ENCODE data around the gene ZCCHC14.
"Not testable (repeated sequence)": the region's sequence is repeated elsewhere in the genome, so short reads cannot be mapped to it uniquely, and the experiment has no call there.

The ZCCHC14 gene

DNA sequence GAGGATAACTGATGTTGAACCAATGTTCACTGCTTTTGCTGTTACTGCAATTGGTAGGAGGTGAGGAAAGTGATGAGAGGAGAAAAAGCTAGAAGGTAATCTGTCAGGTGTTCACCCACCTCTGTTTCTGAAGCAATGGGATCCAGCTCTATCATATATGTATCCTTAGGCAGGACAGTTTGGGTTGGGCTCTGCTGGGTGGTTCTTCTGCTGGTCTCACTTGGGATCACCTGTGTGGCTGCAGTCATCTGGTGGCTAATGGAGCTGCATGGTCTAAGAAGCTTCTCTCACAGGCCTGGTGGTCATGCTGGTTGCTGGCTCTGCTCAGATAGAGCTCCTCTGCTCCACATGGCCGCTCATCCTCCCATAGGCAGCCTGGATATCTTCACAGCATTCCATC lies 40.2 kb upstream of the ZCCHC14 start:
- peaks cover 54% of the 10 kb centered on the region for H3K27me3 Mint-ChIP-seq
- peaks cover 34% of the 10 kb centered on the region for H3K9me3 Mint-ChIP-seq

DNA sequence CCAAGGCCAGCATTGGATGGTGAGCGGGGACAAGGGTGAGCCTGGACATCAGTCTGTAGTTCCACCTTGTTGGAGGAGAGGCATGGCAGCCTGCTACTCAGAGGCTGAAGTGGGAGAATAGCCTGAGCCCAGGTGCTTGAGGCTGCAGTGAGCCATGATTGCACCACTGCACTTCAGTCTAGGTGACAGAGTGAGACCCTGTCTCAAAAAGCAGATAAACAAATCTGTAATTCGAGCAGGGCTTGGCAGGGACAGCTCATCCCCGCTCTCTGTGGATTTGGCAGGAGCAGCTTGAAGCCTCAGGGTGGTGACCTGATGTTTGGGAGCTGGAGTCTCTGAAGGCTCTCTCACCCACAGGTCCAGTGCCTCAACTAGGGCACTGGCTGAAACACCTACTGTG lies 38.6 kb upstream of the ZCCHC14 start:
- Mint-ChIP-seq H3K27ac (no peak overlapping the region), H3K36me3 (ENCODE audit: low read depth) (no peaks in the 10 kb centered on the region), H3K9me3 (peaks cover 34% of the 10 kb centered on the region), H3K4me3 (no peak overlapping the region), H3K27me3 (peaks cover 56% of the 10 kb centered on the region), H3K4me1 (ENCODE audit: low read depth) (no peaks in the 10 kb centered on the region)
- no peak for DNase-seq

More for the DNA sequence above, 40.2 kb upstream of the ZCCHC14 start:
- H3K27ac Mint-ChIP-seq = no peak overlapping the region
- H3K36me3 Mint-ChIP-seq (ENCODE audit: low read depth) = no peaks in the 10 kb centered on the region
- no peak for DNase-seq
- H3K4me3 Mint-ChIP-seq = no peak overlapping the region
- H3K4me1 Mint-ChIP-seq (ENCODE audit: low read depth) = peaks cover 1% of the 10 kb centered on the region

DNA sequence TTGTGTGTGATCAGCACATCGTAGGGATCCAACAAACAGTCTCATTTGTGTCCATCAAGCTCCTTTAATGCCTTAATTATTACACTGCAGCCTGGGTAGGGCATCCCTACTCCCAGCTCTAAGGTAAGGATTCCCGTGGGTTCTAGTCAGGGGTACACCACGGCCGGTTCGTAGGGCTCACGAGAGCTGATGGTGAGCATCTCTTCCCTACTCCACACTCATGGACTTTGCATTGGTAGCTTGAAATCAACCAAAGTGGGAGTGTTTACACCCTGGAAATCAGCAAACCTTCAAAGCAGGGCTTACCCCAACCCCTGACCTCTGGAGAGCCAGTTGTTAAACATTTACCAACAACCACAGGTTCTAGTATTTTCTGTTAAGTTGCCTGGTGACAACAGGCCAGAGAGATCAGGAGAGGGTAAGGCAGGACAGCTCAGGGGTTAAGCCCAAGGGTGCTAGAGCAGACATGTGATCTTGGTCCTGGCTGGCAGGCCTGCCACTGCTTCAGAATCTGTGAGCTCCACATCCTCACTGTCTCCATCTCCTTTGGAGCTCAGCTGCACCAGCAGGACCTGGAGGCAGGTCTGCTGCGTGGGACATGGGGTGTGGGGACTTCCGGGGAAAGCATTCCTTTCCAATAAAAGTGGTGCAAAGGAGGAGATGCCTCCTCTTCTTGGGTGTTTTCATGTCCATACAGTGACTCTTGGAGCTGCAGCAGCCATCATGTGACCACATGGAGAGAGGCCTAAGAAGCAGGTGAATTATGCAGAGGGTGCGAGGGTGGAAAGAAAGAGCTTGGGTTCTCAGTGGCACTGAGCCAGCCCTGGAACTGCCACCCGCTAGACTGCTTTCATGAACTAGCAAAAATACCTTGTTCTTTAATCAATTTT lies 36.1 kb upstream of the ZCCHC14 start:
- Mint-ChIP-seq H3K27me3 (peaks cover 47% of the 10 kb centered on the region), H3K4me3 (no peak overlapping the region), H3K4me1 (ENCODE audit: low read depth) (no peaks in the 10 kb centered on the region), H3K36me3 (ENCODE audit: low read depth) (no peaks in the 10 kb centered on the region), H3K27ac (no peak overlapping the region), H3K9me3 (peaks cover 32% of the 10 kb centered on the region)
- no peak for DNase-seq

DNA sequence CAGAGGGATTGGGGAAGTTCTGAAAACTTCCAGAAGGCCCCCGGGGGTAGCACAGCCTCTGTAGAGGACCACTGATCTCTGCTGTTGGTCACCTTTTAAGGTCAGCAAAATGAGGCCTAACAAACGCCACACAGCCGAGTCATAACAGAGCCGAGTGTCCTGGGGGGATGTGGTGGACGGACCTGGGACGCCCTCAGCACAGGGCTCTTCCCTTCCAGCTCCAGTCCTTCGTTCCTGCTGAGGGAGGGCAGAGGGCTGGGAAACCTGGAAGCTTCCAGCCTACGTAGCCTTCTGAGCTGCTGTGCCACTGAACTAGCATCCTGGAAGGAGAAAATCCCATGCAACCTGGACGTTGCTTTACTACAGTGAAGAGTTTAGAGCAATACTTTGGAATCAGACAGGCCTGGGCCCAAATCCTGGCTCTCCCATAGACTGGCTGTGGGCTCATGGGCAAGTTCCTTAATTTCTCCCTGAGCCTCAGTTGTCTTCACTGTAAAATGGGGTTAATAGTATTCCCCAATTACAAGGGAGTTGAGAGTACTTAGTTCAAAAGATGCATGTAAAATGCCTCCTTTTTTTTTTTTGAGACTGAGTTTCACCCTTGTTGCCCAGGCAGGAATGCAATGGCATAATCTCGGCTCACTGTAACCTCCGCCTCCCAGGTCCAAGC lies 34.4 kb upstream of the ZCCHC14 start:
- peaks cover 43% of the 10 kb centered on the region for H3K27me3 Mint-ChIP-seq
- no peaks in the 10 kb centered on the region for H3K4me1 Mint-ChIP-seq (ENCODE audit: low read depth)
- H3K27ac Mint-ChIP-seq = no peak overlapping the region
- H3K9me3 Mint-ChIP-seq = peaks cover 19% of the 10 kb centered on the region
- H3K4me3 Mint-ChIP-seq = no peak overlapping the region
- no peaks in the 10 kb centered on the region for H3K36me3 Mint-ChIP-seq (ENCODE audit: low read depth)
- no peak for DNase-seq

DNA sequence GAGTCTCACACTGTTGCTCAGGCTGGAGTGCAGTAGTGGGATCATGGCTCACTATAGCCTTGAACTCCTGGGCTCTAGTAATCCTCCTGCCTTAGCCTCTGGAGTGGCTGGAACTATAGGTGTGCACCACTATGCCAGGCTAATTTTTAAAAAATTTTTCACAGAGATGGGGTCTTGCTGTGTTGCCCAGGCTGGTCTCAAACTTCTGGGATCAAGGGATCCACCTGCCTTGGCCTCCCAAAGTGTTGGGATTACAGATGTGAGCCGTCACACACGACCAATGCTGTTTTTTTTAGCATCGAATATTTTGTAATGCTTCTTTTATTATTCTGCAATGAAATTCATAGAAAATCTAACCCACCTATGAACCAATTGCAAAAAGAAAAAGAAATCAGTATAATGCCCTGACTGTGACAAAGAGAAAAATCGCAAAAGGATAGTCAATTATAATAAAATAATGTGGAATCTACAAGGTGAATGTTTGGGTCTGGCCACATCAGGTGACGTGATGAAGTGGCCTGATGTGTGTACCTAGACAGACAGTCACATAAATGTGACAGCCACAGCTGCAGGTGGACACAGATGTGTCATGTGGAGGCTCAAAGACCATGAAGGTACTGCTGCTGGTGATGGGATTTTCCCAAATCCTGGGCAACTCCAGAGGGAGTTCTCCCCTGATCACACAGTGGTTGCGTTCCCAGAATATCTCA lies 33.6 kb upstream of the ZCCHC14 start:
- no peak overlapping the region for H3K4me3 Mint-ChIP-seq

DNA sequence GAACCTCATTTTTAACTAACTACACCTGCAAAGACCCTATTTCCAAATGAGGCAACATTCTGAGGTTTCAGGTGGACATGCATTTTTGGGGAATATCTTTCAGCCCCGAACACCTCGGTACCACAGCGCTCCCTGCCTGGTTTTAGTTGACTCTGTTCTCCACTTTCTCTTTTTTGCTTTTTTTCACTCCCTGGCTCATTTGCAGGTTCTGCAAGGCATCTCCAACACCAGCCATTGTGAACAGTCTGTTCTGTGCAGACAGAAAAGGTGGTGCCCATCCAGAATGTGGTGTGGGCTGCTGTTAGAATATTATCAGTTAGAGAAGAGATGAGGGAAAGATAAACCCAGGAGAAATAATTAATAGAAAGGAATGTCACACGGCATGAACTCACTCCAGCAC lies 32.5 kb upstream of the ZCCHC14 start:
- H3K9me3 Mint-ChIP-seq = peaks cover 11% of the 10 kb centered on the region
- H3K27me3 Mint-ChIP-seq = peaks cover 33% of the 10 kb centered on the region
- no peak for DNase-seq
- H3K36me3 Mint-ChIP-seq (ENCODE audit: low read depth) = no peaks in the 10 kb centered on the region
- H3K27ac Mint-ChIP-seq = no peak overlapping the region
- H3K4me3 Mint-ChIP-seq = no peak overlapping the region
- no peaks in the 10 kb centered on the region for H3K4me1 Mint-ChIP-seq (ENCODE audit: low read depth)

More for the DNA sequence above, 33.6 kb upstream of the ZCCHC14 start:
- H3K9me3 Mint-ChIP-seq = peaks cover 14% of the 10 kb centered on the region
- H3K4me1 Mint-ChIP-seq (ENCODE audit: low read depth) = no peaks in the 10 kb centered on the region
- no peaks in the 10 kb centered on the region for H3K36me3 Mint-ChIP-seq (ENCODE audit: low read depth)
- peaks cover 38% of the 10 kb centered on the region for H3K27me3 Mint-ChIP-seq
- H3K27ac Mint-ChIP-seq = no peak overlapping the region
- no peak for DNase-seq

DNA sequence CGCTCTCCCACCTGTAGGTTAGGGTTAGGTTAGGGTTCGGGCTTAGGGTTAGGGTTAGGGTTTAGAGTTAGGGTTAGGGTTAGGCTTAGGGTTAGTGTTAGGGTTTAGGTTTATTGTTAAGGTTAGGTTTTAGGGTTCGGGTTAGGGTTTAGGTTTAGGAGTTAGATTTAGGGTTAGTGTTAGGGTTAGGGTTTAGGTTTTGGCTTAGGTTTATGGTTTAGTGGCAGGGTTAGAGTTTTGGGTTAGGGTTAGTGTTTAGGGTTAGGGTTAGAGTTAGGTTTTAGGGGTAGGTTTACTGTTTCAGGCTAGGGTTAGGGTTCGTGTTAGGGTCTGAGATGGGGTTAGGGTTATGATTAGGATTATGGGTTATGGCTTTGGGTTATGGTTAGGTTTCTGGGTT lies 31.6 kb upstream of the ZCCHC14 start:
- no peak for DNase-seq
- peaks cover 26% of the 10 kb centered on the region for H3K27me3 Mint-ChIP-seq
- no peak overlapping the region for H3K27ac Mint-ChIP-seq
- H3K4me1 Mint-ChIP-seq (ENCODE audit: low read depth) = no peaks in the 10 kb centered on the region
- peaks cover 4% of the 10 kb centered on the region for H3K9me3 Mint-ChIP-seq
- no peaks in the 10 kb centered on the region for H3K36me3 Mint-ChIP-seq (ENCODE audit: low read depth)
- H3K4me3 Mint-ChIP-seq = no peak overlapping the region

DNA sequence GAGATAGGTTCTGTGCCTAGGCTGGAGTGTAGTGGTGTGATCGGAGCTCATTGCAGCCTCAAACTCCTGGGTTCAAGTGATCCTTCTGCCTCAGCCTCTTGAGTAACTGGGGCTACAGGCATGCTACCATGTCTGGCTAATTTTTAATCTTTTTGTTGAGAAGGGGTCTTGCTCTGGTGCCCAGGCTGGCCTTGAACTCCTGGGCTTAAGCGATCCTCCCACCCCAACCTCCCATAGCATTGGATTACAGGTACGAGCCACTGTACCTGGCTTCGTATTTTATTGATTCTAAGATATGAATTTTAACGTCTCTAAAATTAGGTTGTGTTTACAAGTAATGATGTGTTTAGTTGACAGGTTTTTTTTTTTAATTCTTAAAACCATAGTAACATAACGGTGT lies 30.8 kb upstream of the ZCCHC14 start:
- not testable (repeated sequence) for H3K27ac Mint-ChIP-seq; H3K4me1 Mint-ChIP-seq (ENCODE audit: low read depth); H3K4me3 Mint-ChIP-seq; H3K36me3 Mint-ChIP-seq (ENCODE audit: low read depth); H3K9me3 Mint-ChIP-seq; DNase-seq
- peaks cover 27% of the 10 kb centered on the region for H3K27me3 Mint-ChIP-seq

DNA sequence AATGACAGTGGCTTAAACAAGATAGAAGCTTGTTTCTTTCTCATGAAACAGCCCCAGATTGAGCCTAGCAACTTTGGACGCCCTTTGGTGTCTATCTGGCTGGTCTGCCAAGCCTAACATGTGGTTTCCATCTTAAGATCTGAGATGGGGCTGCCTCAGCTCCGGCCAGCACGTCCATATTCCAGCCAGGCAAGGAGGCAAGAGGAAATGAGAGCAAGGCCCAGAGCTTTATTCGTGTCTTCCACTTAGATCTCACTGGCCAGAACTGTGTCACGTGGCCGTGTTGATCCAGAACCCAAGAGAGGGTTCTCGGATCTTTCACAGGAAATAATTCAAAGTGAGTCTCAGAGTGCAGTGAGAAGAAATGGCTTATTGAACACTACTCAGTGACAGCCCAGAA lies 28.9 kb upstream of the ZCCHC14 start:
- H3K27ac Mint-ChIP-seq; H3K4me1 Mint-ChIP-seq (ENCODE audit: low read depth); H3K36me3 Mint-ChIP-seq (ENCODE audit: low read depth); DNase-seq; H3K4me3 Mint-ChIP-seq; H3K9me3 Mint-ChIP-seq: not testable (repeated sequence)
- H3K27me3 Mint-ChIP-seq = peaks cover 15% of the 10 kb centered on the region

DNA sequence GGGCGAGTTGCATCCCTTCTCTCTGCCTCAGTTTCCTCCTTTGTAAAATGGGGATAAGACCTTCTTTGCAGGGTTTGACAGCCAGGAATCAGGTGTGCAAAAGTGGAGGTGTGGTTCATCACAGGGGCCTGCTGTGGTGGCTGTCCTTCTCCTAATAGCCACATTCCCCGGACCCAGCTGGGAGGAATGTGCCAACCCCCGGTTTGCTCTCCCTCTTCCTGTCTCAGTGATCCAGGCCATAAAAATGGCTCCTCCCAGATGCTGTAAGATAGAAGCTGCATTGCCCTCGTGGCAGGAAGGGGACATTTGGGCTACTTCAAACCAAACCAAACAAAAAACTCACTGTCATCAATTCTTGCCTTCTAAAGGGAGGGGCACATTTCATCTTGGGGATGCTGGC lies 26.3 kb upstream of the ZCCHC14 start:
- H3K4me1 Mint-ChIP-seq (ENCODE audit: low read depth); H3K9me3 Mint-ChIP-seq; H3K4me3 Mint-ChIP-seq; DNase-seq; H3K36me3 Mint-ChIP-seq (ENCODE audit: low read depth); H3K27me3 Mint-ChIP-seq; H3K27ac Mint-ChIP-seq: not testable (repeated sequence)

DNA sequence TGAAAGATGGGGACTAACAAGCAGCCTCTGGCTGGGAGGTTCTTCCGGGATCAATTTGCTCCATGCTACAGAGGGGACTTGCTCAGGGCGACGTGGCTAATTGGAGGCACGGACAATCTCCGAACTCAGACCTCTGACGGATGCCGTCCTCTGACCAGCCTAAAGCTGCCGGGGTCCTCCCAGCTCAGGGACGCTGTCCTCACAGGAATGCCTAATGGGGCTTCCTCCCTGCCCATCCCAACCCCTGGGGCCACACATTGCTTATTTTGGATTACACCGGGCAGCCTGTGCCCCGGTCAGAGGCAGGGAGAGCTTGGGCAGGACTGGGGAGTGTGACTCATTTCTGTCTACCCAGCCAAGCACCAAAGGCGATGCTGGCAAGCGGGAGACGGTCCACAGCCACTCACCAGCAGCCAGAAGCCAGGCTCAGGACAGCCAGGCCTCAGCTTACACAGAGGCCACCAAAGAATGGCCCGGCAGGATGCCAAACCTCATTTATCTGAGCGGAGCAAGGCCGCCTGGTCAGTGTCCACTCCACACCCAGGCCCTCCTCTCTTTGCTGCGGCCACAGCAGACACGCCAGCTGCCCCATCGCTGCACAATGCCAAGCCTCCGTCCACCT lies 25.7 kb upstream of the ZCCHC14 start:
- not testable (repeated sequence) for DNase-seq

DNA sequence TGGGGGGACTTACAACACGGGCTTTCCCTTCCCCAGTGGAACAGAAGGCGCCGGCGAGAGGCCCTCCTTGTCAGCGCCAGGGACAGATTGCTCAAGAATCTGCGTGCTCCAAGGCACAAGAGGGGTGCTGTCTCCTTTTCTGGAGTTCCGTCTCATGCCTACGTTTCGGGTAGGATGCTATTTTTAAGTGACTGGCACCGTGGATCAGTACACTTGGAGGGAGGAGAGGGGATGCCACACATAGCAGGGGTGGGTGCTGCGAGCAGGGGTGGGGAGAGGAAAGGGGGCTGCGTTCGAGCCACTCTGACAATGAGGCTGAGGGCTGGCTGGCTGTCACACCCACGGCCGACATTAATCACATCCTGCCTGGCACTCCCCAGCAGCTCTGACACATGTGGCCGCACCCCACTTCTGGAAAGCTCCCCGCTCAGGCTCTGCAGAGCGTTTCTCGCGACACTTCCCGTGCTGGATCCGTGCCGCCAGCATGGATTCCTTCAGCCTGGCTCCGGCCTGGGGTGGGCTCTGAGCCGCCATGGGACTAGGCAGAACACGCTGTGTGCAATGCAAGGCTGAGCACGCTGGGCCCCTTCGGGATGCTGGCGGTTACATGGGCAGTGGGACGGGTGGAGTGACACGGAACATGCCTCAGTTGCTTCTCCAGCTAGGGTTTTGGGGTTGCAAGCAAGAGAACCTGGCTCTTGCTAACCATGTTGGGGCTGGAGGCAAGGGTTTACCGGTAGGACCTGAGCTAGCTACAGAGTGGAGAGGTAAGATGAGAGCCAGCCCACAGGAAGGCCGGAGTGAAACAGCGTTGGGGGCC lies 25.0 kb upstream of the ZCCHC14 start:
- H3K4me1 Mint-ChIP-seq (ENCODE audit: low read depth); H3K36me3 Mint-ChIP-seq (ENCODE audit: low read depth); DNase-seq; H3K9me3 Mint-ChIP-seq; H3K27me3 Mint-ChIP-seq; H3K4me3 Mint-ChIP-seq; H3K27ac Mint-ChIP-seq: not testable (repeated sequence)

More for the DNA sequence above, 25.7 kb upstream of the ZCCHC14 start:
- H3K36me3 Mint-ChIP-seq (ENCODE audit: low read depth); H3K27ac Mint-ChIP-seq; H3K9me3 Mint-ChIP-seq; H3K4me1 Mint-ChIP-seq (ENCODE audit: low read depth); H3K27me3 Mint-ChIP-seq; H3K4me3 Mint-ChIP-seq: not testable (repeated sequence)

DNA sequence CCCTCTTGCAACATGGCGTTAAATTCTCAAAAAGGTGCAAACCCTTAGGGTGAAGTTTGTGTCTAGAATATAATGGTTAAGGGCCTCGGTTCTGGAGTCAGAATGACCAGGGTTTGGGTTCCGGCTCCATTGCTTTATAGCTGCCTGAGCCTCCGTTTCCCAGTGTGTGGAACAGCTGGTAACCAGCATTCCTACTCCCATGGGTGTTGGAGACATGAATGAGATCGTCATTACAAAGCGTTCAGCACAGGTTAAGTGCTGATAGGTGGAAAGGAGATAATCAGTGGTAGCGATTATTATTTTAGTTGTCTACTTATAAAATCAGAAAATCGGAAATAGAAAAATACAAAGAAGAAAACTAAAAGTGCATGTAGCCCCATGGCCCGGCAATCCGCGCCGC lies 23.5 kb upstream of the ZCCHC14 start:
- Mint-ChIP-seq H3K36me3 (ENCODE audit: low read depth) (no peaks in the 10 kb centered on the region), H3K9me3 (no peaks in the 10 kb centered on the region), H3K27ac (no peak overlapping the region), H3K4me3 (no peak overlapping the region), H3K27me3 (peaks cover 12% of the 10 kb centered on the region), H3K4me1 (ENCODE audit: low read depth) (peaks cover 2% of the 10 kb centered on the region)
- DNase-seq = no peak

All from activated T-cell treated with anti-CD3 and anti-CD28 coated beads, Interleukin-2, amount 50 U/mL, for 24 hours (primary cell).